Neuronal stem cell (in vitro differentiated cells): Measurements from ENCODE around the gene SCGB1C1.

Source experiments
- DNase-seq: peaks from one replicate; pipeline ENCODE4 v3.0.0-alpha.2; 2013; ENCODE audit warnings: low spot score
- H2AFZ ChIP-seq: one replicate; pipeline ENCODE4 v1.6.1; 2013; ENCODE audit warnings: mild to moderate bottlenecking, low read length, inconsistent platforms
- H2AK5ac ChIP-seq: 2 replicates; pipeline ENCODE4 v1.6.1; 2013; ENCODE audit warnings: low read depth, mild to moderate bottlenecking, inconsistent platforms, low read length, moderate library complexity, mixed read lengths
- H2BK120ac ChIP-seq: 2 replicates; pipeline ENCODE4 v1.6.1; 2013; ENCODE audit warnings: low read depth, mild to moderate bottlenecking, inconsistent platforms, low read length, moderate library complexity, mixed read lengths
- H2BK12ac ChIP-seq: one replicate; pipeline ENCODE4 v1.6.1; 2013; ENCODE audit warnings: low read length, inconsistent platforms
- H2BK15ac ChIP-seq: 2 replicates; pipeline ENCODE4 v1.6.1; 2013; ENCODE audit warnings: mild to moderate bottlenecking, low read length, inconsistent platforms, mixed read lengths
- H2BK5ac ChIP-seq: one replicate; pipeline ENCODE4 v1.6.1; 2013; ENCODE audit warnings: inconsistent platforms, mild to moderate bottlenecking, low read length, moderate library complexity
- H3K14ac ChIP-seq: one replicate; pipeline ENCODE4 v1.6.1; 2013; ENCODE audit warnings: low read length, inconsistent platforms
- H3K18ac ChIP-seq: 2 replicates; pipeline ENCODE4 v1.6.1; 2013; ENCODE audit warnings: low read length, inconsistent platforms
- H3K23ac ChIP-seq: 2 replicates; pipeline ENCODE4 v1.6.1; 2013; ENCODE audit warnings: low read depth, mild to moderate bottlenecking, mixed read lengths, low read length, inconsistent platforms; ENCODE audit not compliant: poor library complexity
- H3K27ac ChIP-seq: replicated peaks from 3 replicates; pipeline ENCODE4 v1.5.1; 2013; ENCODE audit warnings: low read length, inconsistent platforms
- H3K27me3 ChIP-seq, 3 experiments: 2 replicates each; pipeline ENCODE4 v1.6.1; 2013; ENCODE audit warnings: low read length in 3 of 3, mild to moderate bottlenecking in 2 of 3, inconsistent platforms in 1 of 3, low read depth in 1 of 3, mixed read lengths in 1 of 3, moderate library complexity in 1 of 3; ENCODE audit not compliant: control insufficient read depth in 3 of 3, insufficient read depth in 3 of 3
- H3K36me3 ChIP-seq, 2 donors: replicated peaks in 1 of 2; 2 replicates each; pipeline ENCODE4 v1.6.1; 2013; ENCODE audit warnings: low read length in 2 of 2; ENCODE audit not compliant: control insufficient read depth in 2 of 2, insufficient read depth in 2 of 2
- H3K4ac ChIP-seq: 2 replicates; pipeline ENCODE4 v1.6.1; 2013; ENCODE audit warnings: inconsistent platforms, mild to moderate bottlenecking, low read length, moderate library complexity
- H3K4me1 ChIP-seq, 2 donors: 1 replicate in 1 of 2; 2 replicates in 1 of 2; pipeline ENCODE4 v1.6.1; 2013; ENCODE audit warnings: low read length in 2 of 2, low read depth in 1 of 2; ENCODE audit not compliant: control insufficient read depth in 2 of 2, insufficient read depth in 1 of 2
- H3K4me2 ChIP-seq: one replicate; pipeline ENCODE4 v1.6.1; 2013; ENCODE audit warnings: mild to moderate bottlenecking, low read length, inconsistent platforms; ENCODE audit not compliant: insufficient read depth, poor library complexity, severe bottlenecking
- H3K4me3 ChIP-seq, 2 donors: 2 replicates each; pipeline ENCODE4 v1.5.1; 2013; ENCODE audit warnings: low read length in 2 of 2, mild to moderate bottlenecking in 2 of 2, inconsistent platforms in 1 of 2, moderate library complexity in 1 of 2
- H3K79me1 ChIP-seq: one replicate; pipeline ENCODE4 v1.6.1; 2013; ENCODE audit warnings: low read depth, mild to moderate bottlenecking, inconsistent platforms, low read length, moderate library complexity
- H3K9ac ChIP-seq: one replicate; pipeline ENCODE4 v1.6.1; 2013; ENCODE audit warnings: mild to moderate bottlenecking, low read depth, low read length, inconsistent platforms; ENCODE audit not compliant: poor library complexity
- H3K9me3 ChIP-seq, 2 donors: replicated peaks in 1 of 2; 2 replicates each; pipeline versions ENCODE3 to v1.6.1; 2013; ENCODE audit warnings: low read length in 2 of 2, mild to moderate bottlenecking in 2 of 2, inconsistent platforms in 1 of 2, low read depth in 1 of 2, mixed read lengths in 1 of 2, moderate library complexity in 1 of 2; ENCODE audit not compliant: control insufficient read depth in 2 of 2, insufficient read depth in 1 of 2
- H4K8ac ChIP-seq: one replicate; pipeline ENCODE4 v1.6.1; 2013; ENCODE audit warnings: low read depth, mild to moderate bottlenecking, inconsistent platforms, low read length, moderate library complexity
- H4K91ac ChIP-seq: one replicate; pipeline ENCODE4 v1.6.1; 2013; ENCODE audit warnings: low read length, low read depth, mild to moderate bottlenecking, inconsistent platforms; ENCODE audit not compliant: poor library complexity
- WGBS, 2 donors: extraction: QIAGEN DNeasy Blood & Tissue Kit; methylation state at CpG; one replicate each; pipeline ENCODE4 v1.1.7; 2013; ENCODE audit warnings: missing lambda C conversion rate in 2 of 2, mixed read lengths in 1 of 2; ENCODE audit not compliant: insufficient read length in 2 of 2, insufficient replicate concordance in 1 of 2; ENCODE audit errors: extremely low coverage in 2 of 2; 5-methylcytosine and 5-hydroxymethylcytosine counted together

Gene SCGB1C1

DNA sequence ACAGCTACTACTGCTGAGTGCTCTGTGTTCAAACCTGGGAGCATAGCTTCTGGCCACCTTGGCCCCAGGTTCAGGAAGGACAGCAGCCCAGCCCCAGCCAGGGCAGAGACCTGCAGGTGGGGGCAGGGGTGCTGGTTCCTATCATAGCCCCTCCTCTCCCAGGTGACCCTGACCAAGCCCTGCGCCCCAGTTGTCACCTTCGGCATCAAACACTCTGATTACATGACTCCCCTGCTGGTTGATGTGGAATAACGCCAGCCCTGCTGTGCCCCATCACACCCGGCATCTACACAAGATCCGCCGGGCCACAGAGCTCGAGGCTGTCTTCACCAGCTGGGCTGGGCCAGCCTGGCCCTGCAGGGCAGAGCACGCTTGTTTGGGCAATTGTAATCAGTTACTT lies 6.9 kb downstream of the SCGB1C1 start:
- H2BK5ac ChIP-seq: no peak overlapping the region
- H3K18ac ChIP-seq: no peak overlapping the region
- H3K4ac ChIP-seq: peak overlapping the region; percentile 7
- H3K14ac ChIP-seq: peak overlapping the region; percentile 82
- H4K8ac ChIP-seq: no peak overlapping the region
- no peak overlapping the region for H3K27ac ChIP-seq
- peaks cover 4% of the 10 kb centered on the region for H3K79me1 ChIP-seq
- no CpG with 5 or more reads among the region's 8 CpGs for WGBS, 2 donors
- no peaks in the 10 kb centered on the region for H3K4me1 ChIP-seq
- peaks cover 20 to 26% of the 10 kb centered on the region in 2 donors for H3K36me3 ChIP-seq
- no peak overlapping the region for H2AK5ac ChIP-seq
- H2BK15ac ChIP-seq: no peak overlapping the region
- H2AFZ ChIP-seq: no peak overlapping the region
- H4K91ac ChIP-seq: no peak overlapping the region
- H2BK120ac ChIP-seq: no peak overlapping the region
- H3K9me3 ChIP-seq: no peaks in the 10 kb centered on the region
- peak overlapping the region; percentile 18 for H3K4me2 ChIP-seq
- H2BK12ac ChIP-seq: peak overlapping the region; percentile 58
- peak overlapping the region in 1 of 2 donors; percentile 59 for H3K4me3 ChIP-seq
- peak overlapping the region; percentile 37 for H3K9ac ChIP-seq
- H3K27me3 ChIP-seq: no peaks in the 10 kb centered on the region
- H3K23ac ChIP-seq: peak overlapping the region; percentile 35
- no peak for DNase-seq

DNA sequence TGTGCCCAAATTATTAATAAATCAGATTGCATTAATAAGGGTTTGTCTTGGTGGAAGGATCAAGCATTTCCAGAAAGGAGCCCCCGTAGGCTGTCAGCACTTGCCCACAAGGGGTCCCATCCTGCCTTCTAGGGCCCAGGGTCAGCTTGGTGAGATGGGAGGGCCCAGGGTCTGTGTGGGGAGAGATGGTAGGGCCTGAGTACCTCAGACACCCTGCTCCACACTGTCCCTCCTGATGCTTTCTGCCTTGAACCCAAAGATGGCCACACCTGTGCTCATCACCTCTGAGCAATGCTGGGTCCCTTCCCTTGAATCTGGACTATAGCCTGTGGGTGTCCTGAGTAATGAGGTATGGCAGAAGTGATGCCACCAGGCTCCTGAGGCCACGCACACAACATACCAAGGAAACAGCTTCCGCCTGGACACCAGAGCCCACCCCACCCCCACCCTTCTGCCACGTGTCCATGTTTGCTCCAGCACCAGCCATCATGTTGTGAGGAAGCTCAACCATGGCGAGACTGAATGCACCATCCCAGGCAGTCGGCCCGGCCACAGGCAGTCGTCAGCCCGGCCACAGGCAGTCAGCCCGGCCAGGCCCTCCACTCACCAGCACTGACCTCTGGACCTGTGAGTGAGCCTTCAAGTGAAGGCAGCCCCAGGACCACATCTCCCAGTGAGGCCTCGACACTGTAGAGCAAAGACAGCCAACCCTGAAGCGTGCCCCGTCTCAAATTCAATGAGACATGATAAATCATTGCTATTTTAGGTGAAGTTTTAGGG lies 7.5 kb downstream of the SCGB1C1 start:
- Histone ChIP-seq H3K27ac (no peak overlapping the region), H3K4ac (no peak overlapping the region), H4K91ac (no peak overlapping the region), H3K27me3 (no peaks in the 10 kb centered on the region), H3K79me1 (peaks cover 6% of the 10 kb centered on the region), H2AK5ac (no peak overlapping the region), H3K23ac (no peak overlapping the region), H3K18ac (no peak overlapping the region), H2BK5ac (peak overlapping the region; percentile 61), H2BK120ac (no peak overlapping the region), H3K4me2 (no peak overlapping the region), H3K14ac (peak overlapping the region; percentile 47), H2BK15ac (no peak overlapping the region), H3K4me3 (peak overlapping the region in 1 of 2 donors; percentile 36), H3K36me3 (peaks cover 25 to 32% of the 10 kb centered on the region in 2 donors), H2AFZ (no peak overlapping the region), H2BK12ac (no peak overlapping the region), H4K8ac (no peak overlapping the region), H3K4me1 (no peaks in the 10 kb centered on the region), H3K9me3 (no peaks in the 10 kb centered on the region), H3K9ac (no peak overlapping the region)
- no CpG with 5 or more reads among the region's 13 CpGs for WGBS, 2 donors
- DNase-seq: no peak

DNA sequence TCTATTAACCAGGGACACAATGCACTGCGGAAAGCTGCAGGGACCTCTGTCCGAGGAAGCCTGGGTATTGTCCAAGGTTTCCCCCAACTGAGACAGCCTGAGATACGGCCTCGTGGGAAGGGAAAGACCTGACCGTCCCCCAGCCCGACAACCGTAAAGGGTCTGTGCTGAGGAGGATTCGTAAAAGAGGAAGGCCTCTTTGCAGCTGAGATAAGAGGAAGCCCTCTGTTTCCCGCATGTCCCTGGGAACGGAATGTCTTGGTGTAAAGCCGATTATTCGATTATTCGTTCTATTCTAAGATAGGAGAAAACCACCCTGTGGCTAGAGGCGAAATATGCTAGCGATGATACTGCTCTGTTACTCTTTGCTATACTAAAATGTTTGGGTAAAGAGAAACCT lies 9.1 kb downstream of the SCGB1C1 start:
- H2AFZ ChIP-seq: no peak overlapping the region
- DNase-seq: no peak
- no peaks in the 10 kb centered on the region for H3K9me3 ChIP-seq
- no peak overlapping the region for H3K14ac ChIP-seq
- no peak overlapping the region for H2BK12ac ChIP-seq
- H3K4ac ChIP-seq: no peak overlapping the region
- no peak overlapping the region for H2BK15ac ChIP-seq
- H3K27me3 ChIP-seq: no peaks in the 10 kb centered on the region
- no peak overlapping the region for H4K91ac ChIP-seq
- WGBS, 2 donors: no CpG with 5 or more reads among the region's 15 CpGs
- no peak overlapping the region for H2AK5ac ChIP-seq
- peaks cover 27 to 38% of the 10 kb centered on the region in 2 donors for H3K36me3 ChIP-seq
- no peak overlapping the region for H3K4me2 ChIP-seq
- no peak overlapping the region for H3K27ac ChIP-seq
- H2BK120ac ChIP-seq: no peak overlapping the region
- H3K79me1 ChIP-seq: peaks cover 13% of the 10 kb centered on the region
- H3K18ac ChIP-seq: no peak overlapping the region
- H3K4me3 ChIP-seq: no peak overlapping the region
- H3K9ac ChIP-seq: no peak overlapping the region
- H3K23ac ChIP-seq: no peak overlapping the region
- H4K8ac ChIP-seq: no peak overlapping the region
- no peak overlapping the region for H2BK5ac ChIP-seq
- H3K4me1 ChIP-seq: peaks cover 6 to 7% of the 10 kb centered on the region in 2 donors

DNA sequence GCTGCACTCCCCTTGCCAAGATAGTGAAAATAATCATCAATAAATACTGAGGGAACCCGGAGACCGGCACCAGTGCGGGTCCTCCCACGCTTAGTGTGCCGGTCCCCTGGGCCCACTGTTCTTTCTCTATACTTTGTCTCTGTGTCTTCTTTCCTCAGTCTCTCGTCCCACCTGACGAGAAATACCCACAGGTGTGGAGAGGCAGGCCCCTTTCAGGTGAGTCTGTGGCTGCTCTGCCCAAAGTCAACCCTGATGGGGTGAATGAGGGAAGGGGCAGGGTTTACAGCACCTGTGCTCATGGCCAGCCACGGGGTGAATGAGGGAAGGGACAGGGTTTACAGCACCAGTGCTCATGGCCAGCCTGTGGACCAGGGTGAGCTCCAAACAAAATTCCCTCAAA lies 9.6 kb downstream of the SCGB1C1 start:
- Histone ChIP-seq H2BK120ac (no peak overlapping the region), H2BK12ac (no peak overlapping the region), H3K4me1 (peaks cover 6 to 7% of the 10 kb centered on the region in 2 donors), H3K79me1 (peaks cover 13% of the 10 kb centered on the region), H3K9me3 (no peaks in the 10 kb centered on the region), H3K23ac (no peak overlapping the region), H2AK5ac (no peak overlapping the region), H4K8ac (no peak overlapping the region), H3K4ac (no peak overlapping the region), H3K14ac (no peak overlapping the region), H2AFZ (no peak overlapping the region), H3K18ac (no peak overlapping the region), H2BK15ac (no peak overlapping the region), H3K4me3 (no peak overlapping the region), H3K4me2 (no peak overlapping the region), H3K9ac (no peak overlapping the region), H3K27ac (no peak overlapping the region), H3K27me3 (no peaks in the 10 kb centered on the region), H4K91ac (no peak overlapping the region), H2BK5ac (no peak overlapping the region), H3K36me3 (peaks cover 27 to 38% of the 10 kb centered on the region in 2 donors)
- DNase-seq: no peak
- WGBS, 2 donors: no CpG with 5 or more reads among the region's 8 CpGs
